BLaER1 (cell line): ENCODE results near the gene WDR5.
"Not testable (repeated sequence)": the region's sequence is repeated elsewhere in the genome, so short reads cannot be mapped to it uniquely, and the experiment has no call there.

Experiments
- H3K27ac ChIP-seq: shearing (Covaris generic); formaldehyde crosslinking; 2 replicates; pipeline ENCODE4 v1.8.1; 2022
- H3K27me3 ChIP-seq: shearing (Covaris generic); formaldehyde crosslinking; 2 replicates; pipeline ENCODE4 v1.8.1; 2022
- H3K36me3 ChIP-seq: shearing (Covaris generic); formaldehyde crosslinking; 2 replicates; pipeline ENCODE4 v1.8.1; 2022
- H3K4me1 ChIP-seq: shearing (Covaris generic); formaldehyde crosslinking; 2 replicates; pipeline ENCODE4 v1.8.1; 2022
- H3K4me2 ChIP-seq: shearing (Covaris generic); formaldehyde crosslinking; 2 replicates; pipeline ENCODE4 v1.8.1; 2022
- H3K4me3 ChIP-seq: shearing (Covaris generic); formaldehyde crosslinking; 2 replicates; pipeline ENCODE4 v1.8.1; 2022
- H3K9ac ChIP-seq: shearing (Covaris generic); formaldehyde crosslinking; 2 replicates; pipeline ENCODE4 v1.8.1; 2022
- H3K9me3 ChIP-seq: shearing (Covaris generic); formaldehyde crosslinking; 2 replicates; pipeline ENCODE4 v1.8.1; 2022
- H4K20me1 ChIP-seq: shearing (Covaris generic); formaldehyde crosslinking; 2 replicates; pipeline ENCODE4 v1.8.1; 2022
- Cebpa-rat ChIP-seq: shearing (Covaris generic); IDR thresholded peaks from 2 replicates; pipeline ENCODE4 v1.8.1; 2022

The WDR5 gene

DNA sequence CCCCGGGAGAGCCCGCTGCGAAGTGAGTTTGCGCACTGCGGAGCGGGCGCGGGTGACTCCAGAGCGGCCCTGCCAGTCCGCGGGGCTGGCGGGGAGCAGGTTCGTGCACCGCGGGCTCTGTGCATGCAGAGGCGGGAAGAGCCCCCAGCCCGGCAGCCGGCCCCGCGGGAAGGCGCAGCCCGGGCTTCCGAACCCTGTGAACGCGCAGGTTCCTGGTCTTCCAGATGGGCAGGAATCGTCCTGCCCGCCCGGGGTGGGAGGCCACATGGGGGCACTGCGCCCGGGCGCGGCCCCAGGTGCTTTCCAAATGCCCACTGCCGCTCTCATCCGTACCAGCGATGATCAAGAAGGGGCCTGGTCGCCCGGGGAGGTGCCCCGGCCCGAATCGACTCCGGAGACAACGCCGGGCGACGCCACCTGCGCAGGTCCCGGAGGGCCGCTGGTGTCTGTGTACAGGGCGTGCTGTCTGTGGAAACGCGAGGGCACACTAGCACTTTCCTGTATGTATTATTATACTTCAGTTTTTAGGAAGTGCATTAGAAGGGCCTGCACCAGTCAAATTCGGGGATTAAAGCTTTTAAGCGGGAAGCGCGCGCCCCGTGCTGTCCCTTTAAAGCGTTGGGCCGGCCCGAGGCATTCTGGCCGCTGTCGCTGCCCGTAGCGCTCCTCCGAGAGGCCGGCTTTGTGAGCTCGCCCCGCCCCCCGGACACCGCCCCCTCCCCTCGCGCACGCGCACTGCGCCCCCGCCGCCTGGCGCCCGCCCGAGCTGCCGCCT, at the start of gene WDR5:
Gene WDR5 (plus strand): TSS at position 740 of the 775 bp plus-strand sequence. CDS start 3,796 bp downstream, outside the sequence.
- no peaks in the 10 kb centered on the region for H3K9me3 ChIP-seq
- H4K20me1 ChIP-seq = peaks cover 43% of the 10 kb centered on the region
- peaks cover 35% of the 10 kb centered on the region for H3K36me3 ChIP-seq
- peak within 1 kb of the TSS; percentile 89 for H3K4me2 ChIP-seq
- peaks cover 42% of the 10 kb centered on the region for H3K4me1 ChIP-seq
- no peak for TF ChIP-seq Cebpa-rat
- peak within 1 kb of the TSS; percentile 92 for H3K9ac ChIP-seq
- H3K4me3 ChIP-seq = peak within 1 kb of the TSS; percentile 97
- H3K27ac ChIP-seq = peak within 1 kb of the TSS; percentile 94
- no peaks in the 10 kb centered on the region for H3K27me3 ChIP-seq

DNA sequence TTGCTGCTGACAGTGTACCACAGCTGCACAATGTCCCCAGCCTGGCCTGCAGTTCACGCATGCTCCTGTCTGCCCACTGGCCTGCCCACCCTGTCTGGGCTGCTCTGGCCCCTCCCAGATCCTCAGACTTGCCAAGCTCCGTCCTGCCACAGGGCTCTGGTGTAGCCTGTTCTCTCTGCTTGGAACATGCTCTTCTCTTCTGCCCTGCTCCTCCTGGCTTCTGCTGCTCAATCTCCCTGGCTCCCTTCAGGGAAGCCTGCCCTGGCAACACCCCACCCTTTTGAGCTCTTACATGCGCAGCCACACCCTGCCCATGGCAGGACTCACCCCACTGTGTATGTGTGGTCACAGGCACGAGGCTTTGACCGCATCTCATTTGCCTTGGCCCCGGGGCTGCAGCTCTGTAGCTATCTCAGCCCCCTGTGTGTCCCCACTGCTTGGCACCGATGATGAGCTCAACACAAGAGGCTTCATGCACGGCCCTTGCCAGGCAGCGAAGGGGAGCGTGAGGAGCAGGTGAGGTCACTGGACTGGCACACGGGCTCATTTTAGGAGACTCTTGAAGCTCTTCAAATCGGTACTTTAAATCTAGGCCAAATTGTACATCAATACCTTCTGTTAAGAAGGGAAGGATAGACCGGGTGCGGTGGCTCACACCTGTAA, 47.7 kb upstream of the WDR5 start:
- no peaks in the 10 kb centered on the region for H3K36me3 ChIP-seq
- H3K9me3 ChIP-seq = peaks cover 10% of the 10 kb centered on the region; the same call in 1 of the 2 replicates
- H4K20me1 ChIP-seq = no peaks in the 10 kb centered on the region
- no peak overlapping the region for H3K4me3 ChIP-seq
- H3K27me3 ChIP-seq = no peaks in the 10 kb centered on the region
- H3K27ac ChIP-seq = no peak overlapping the region
- H3K4me1 ChIP-seq = no peaks in the 10 kb centered on the region
- no peak for TF ChIP-seq Cebpa-rat
- no peak overlapping the region for H3K9ac ChIP-seq
- no peak overlapping the region for H3K4me2 ChIP-seq

DNA sequence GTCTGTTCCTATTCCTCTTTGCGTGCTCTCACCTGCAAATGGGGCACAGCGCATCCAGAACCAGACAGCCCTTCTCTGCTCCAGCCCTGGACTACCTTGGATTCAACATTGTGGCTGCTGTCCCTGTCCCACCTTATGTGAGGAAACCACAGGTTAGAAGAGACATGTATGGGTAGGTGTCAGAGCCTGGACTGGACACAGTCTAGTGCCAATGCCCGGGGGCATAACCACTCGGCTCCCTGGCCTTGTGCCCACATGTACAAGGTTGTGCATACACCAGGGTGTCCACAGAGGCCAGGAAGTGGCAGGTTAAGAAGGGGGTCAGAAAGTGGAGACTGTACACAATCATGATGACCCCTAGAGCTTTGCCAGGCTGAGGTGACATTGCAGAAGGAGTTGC, 45.9 kb upstream of the WDR5 start:
- no peaks in the 10 kb centered on the region for H3K4me1 ChIP-seq
- peaks cover 10% of the 10 kb centered on the region; the same call in 1 of the 2 replicates for H3K9me3 ChIP-seq
- no peak for TF ChIP-seq Cebpa-rat
- no peak overlapping the region for H3K27ac ChIP-seq
- H3K4me2 ChIP-seq = no peak overlapping the region
- no peaks in the 10 kb centered on the region for H3K27me3 ChIP-seq
- H3K4me3 ChIP-seq = no peak overlapping the region
- H4K20me1 ChIP-seq = no peaks in the 10 kb centered on the region
- H3K36me3 ChIP-seq = no peaks in the 10 kb centered on the region
- no peak overlapping the region for H3K9ac ChIP-seq

DNA sequence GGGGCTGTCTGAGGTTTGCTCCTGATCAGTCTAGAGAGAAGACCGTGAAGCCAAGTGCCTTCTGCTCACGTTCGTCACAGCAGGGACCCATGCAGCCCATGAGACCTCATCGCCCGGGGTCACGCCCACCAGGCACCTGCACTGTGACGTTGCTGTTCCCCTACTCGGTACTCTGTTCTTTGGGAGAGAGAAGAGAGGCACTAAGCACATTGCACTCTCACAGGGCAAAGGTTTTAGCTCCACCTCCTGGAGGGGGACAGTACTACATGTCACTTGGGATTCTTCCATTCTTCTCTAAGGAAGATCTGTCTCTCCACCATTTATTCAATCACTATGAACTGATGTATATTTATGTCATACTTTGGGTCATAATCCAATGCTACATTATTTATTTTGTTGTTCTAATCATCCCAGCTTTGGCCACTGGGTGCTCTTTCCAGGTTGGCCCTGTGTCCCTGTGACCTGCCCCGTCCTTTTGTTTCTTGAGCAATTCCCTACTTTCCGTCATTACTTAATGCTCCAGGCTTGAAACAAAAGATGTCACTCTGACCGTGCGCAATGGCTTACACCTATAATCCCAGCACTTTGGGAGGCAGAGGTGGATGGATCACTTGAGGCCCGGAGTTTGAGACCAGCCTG, 36.6 kb upstream of the WDR5 start:
- Histone ChIP-seq H3K36me3 (no peaks in the 10 kb centered on the region), H3K4me1 (peaks cover 7% of the 10 kb centered on the region; the same call in 1 of the 2 replicates), H3K27ac (no peak overlapping the region), H3K4me3 (no peak overlapping the region), H4K20me1 (no peaks in the 10 kb centered on the region), H3K9ac (no peak overlapping the region), H3K9me3 (no peaks in the 10 kb centered on the region), H3K4me2 (no peak overlapping the region), H3K27me3 (no peaks in the 10 kb centered on the region)
- no peak for TF ChIP-seq Cebpa-rat

DNA sequence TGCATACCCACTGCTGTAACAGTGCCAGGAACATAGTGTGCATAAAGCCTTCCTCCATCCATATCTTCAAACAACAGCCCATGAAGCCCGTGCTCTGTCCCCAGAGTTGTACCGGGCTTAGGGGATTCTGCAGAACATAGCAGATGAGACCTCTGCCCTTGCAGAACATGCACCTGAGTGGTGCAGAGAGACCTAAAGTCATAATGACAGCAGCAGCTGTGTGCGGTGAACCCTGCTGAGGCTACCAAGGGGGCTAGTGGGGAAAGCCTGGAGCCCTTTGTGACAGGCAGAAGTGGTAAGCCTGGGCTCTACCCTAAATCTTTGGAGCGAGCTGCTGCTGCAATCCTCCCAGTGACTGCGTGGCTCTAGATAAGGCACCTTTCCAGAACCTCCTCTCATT, 35.8 kb upstream of the WDR5 start:
- Histone ChIP-seq H3K36me3 (no peaks in the 10 kb centered on the region), H4K20me1 (no peaks in the 10 kb centered on the region), H3K9me3 (no peaks in the 10 kb centered on the region), H3K4me3 (no peak overlapping the region), H3K27ac (no peak overlapping the region), H3K9ac (no peak overlapping the region), H3K4me1 (peaks cover 7% of the 10 kb centered on the region; the same call in 1 of the 2 replicates), H3K4me2 (no peak overlapping the region), H3K27me3 (no peaks in the 10 kb centered on the region)
- TF ChIP-seq Cebpa-rat = no peak

DNA sequence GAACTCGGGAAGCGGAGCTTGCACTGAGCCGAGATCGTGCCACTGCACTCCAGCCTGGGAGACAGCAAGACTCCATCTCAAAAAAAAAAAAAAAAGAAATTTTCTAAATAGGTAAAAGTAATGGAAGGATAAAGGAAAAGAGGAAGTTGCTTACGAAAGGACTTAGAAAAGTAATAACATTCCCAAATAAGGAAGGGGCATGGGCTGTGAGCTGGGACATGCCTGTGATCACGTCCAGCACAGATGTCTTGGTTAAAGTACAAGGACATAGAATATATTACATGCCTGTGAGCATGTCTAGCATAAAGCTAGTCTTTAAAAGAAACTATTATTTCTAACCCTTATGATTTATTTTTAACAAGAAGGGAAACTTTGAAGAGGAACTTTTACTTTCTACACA, 34.7 kb upstream of the WDR5 start:
- not testable (repeated sequence) for H3K27me3 ChIP-seq, H3K4me3 ChIP-seq, H3K4me2 ChIP-seq, H3K36me3 ChIP-seq, H4K20me1 ChIP-seq, H3K9ac ChIP-seq, H3K27ac ChIP-seq, H3K9me3 ChIP-seq, H3K4me1 ChIP-seq

DNA sequence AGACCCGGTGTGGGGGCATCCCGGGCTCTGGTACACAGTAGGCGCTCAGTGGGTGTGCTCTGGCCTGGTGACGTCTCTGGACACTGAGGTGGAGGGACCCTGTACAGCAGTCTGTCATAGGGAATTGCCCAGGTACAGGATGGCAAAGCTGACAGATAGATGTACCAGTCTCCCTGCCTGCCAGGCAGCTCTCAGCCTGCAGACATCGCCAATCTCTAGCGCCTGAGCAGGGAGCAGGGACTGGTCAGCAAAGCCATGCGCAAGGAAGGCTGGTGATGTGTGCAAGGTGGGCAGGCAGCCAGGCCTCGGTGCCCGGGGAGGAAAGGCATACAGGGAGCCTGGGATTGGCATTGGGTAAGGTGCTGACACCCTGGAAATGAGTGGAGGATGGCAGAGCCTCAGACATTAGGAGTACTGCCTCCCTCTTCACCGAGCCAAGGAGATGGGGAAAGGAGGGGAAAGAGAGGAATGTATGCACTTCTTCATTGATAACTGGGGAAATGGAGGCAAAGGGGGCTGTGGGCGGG, 34.2 kb upstream of the WDR5 start:
- H3K4me3 ChIP-seq = no peak overlapping the region
- no peaks in the 10 kb centered on the region for H3K27me3 ChIP-seq
- no peak overlapping the region for H3K9ac ChIP-seq
- H3K27ac ChIP-seq = no peak overlapping the region
- no peaks in the 10 kb centered on the region for H3K36me3 ChIP-seq
- TF ChIP-seq Cebpa-rat = no peak
- peaks cover 7% of the 10 kb centered on the region; the same call in 1 of the 2 replicates for H3K4me1 ChIP-seq
- H3K4me2 ChIP-seq = no peak overlapping the region
- H4K20me1 ChIP-seq = no peaks in the 10 kb centered on the region
- H3K9me3 ChIP-seq = no peaks in the 10 kb centered on the region

DNA sequence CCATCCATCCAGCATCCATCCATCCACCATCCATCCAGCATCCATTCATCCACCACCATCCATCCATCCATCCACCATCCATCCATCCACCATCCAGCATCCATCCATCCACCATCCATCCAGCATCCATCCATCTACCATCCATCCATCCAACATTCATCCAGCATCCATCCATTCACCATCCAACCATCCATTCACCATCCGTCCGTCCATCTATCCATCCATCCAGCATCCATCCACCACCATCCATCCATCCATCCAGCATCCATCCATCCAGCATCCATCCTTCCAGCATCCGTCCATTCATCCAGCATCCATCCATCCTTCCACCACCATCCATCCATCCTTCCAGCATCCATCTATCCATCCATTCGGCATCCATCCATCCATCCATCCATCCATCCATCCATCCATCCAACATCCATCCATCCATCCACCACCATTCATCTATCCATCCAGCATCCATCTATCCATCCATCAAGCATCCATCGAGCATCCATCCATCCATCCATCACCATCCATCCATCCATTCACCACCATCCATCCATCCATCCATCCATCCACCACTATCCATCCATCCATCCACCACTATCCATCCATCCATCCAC, 32.4 kb upstream of the WDR5 start:
- Histone ChIP-seq H3K9ac (no peak overlapping the region), H3K4me1 (peaks cover 7% of the 10 kb centered on the region; the same call in 1 of the 2 replicates), H3K4me3 (no peak overlapping the region), H3K27me3 (no peaks in the 10 kb centered on the region), H3K9me3 (no peaks in the 10 kb centered on the region), H3K4me2 (no peak overlapping the region), H3K36me3 (no peaks in the 10 kb centered on the region), H4K20me1 (no peaks in the 10 kb centered on the region), H3K27ac (no peak overlapping the region)
- TF ChIP-seq Cebpa-rat = no peak

DNA sequence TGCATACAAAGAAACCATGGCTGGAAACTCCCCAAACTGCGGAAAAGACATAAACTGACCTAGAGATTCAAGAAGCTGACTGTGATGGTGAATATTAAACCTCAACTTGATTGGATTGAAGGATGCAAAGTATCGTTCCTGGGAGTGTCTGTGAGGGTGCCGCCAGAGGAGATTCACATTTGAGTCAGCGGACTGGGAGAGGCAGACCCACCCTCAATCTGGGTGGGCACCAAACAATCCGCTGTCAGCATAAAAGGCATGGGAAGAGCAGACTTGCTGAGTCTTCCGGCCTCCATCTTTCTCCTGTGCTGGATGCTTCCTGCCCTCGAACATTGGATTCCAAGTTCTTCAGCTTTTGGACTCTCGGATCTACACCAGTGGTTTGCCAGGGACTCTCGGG, 24.8 kb upstream of the WDR5 start:
- no peak for TF ChIP-seq Cebpa-rat

More for the DNA sequence above, 24.8 kb upstream of the WDR5 start:
- Histone ChIP-seq H3K36me3 (no peaks in the 10 kb centered on the region), H4K20me1 (no peaks in the 10 kb centered on the region), H3K9me3 (no peaks in the 10 kb centered on the region), H3K27ac (no peak overlapping the region), H3K4me2 (no peak overlapping the region), H3K4me3 (no peak overlapping the region), H3K27me3 (no peaks in the 10 kb centered on the region), H3K4me1 (peaks cover 9% of the 10 kb centered on the region; the same call in 1 of the 2 replicates), H3K9ac (no peak overlapping the region)
